Neural cell (in vitro differentiated cells): ENCODE data around the gene DIRAS1. TPM values are rescaled to one million over a fixed set of nuclear protein-coding genes. Genes with fewer than 3 reads are reported as not detected.

Experiments used
- H2AFZ ChIP-seq: fragments of 200-600, 300-800 bp; sonication (generic), shearing (Covaris generic); 2 replicates; pipeline ENCODE4 v1.6.0; 2014; ENCODE audit warnings: low read depth, mild to moderate bottlenecking, antibody characterized with exemption, low read length, moderate library complexity
- H3F3A ChIP-seq: fragments of 200-600 bp; shearing (Covaris generic); 2 replicates; pipeline ENCODE4 v1.6.1; 2016; ENCODE audit warnings: mild to moderate bottlenecking, moderate library complexity, mixed read lengths, antibody characterized with exemption, low read length; ENCODE audit not compliant: insufficient read depth, poor library complexity, severe bottlenecking
- H3K27ac ChIP-seq: fragments of 200-600, 300-800 bp; sonication (generic), shearing (Covaris generic); 2 replicates; pipeline ENCODE4 v1.5.1; 2014; ENCODE audit warnings: mild to moderate bottlenecking, low read length, moderate library complexity
- H3K27me3 ChIP-seq: fragments of 300-800, 200-600 bp; sonication (generic), shearing (Covaris generic); 2 replicates; pipeline ENCODE4 v1.6.0; 2014; ENCODE audit warnings: mild to moderate bottlenecking, low read depth, low read length, moderate library complexity; ENCODE audit not compliant: insufficient read depth
- H3K36me3 ChIP-seq: fragments of 300-800, 200-600 bp; sonication (generic), shearing (Covaris generic); 2 replicates; pipeline ENCODE4 v1.5.1; 2014; ENCODE audit warnings: mild to moderate bottlenecking, antibody characterized with exemption, low read length, moderate library complexity; ENCODE audit not compliant: insufficient read depth
- H3K4me2 ChIP-seq: fragments of 300-800, 200-600 bp; sonication (generic), shearing (Covaris generic); 2 replicates; pipeline ENCODE4 v1.6.0; 2014; ENCODE audit warnings: mild to moderate bottlenecking, low read length
- H3K4me3 ChIP-seq: fragments of 300-800, 200-600 bp; sonication (generic), shearing (Covaris generic); 2 replicates; pipeline ENCODE4 v1.5.1; 2014; ENCODE audit warnings: mild to moderate bottlenecking, low read length, moderate library complexity
- H3K79me2 ChIP-seq: fragments of 200-600 bp; shearing (Covaris generic); replicated peaks from 2 replicates; pipeline ENCODE4 v1.6.0; 2014; ENCODE audit warnings: mild to moderate bottlenecking, low read length, moderate library complexity; ENCODE audit not compliant: insufficient read depth
- H3K9ac ChIP-seq: fragments of 300-800, 200-600 bp; sonication (generic), shearing (Covaris generic); 2 replicates; pipeline ENCODE4 v1.6.1; 2016; ENCODE audit warnings: mild to moderate bottlenecking, low read length, mixed read lengths
- H3K9me2 ChIP-seq: fragments of 200-600 bp; shearing (Covaris generic); 2 replicates; pipeline ENCODE4 v1.6.1; 2016; ENCODE audit warnings: mild to moderate bottlenecking, low read length, mixed read lengths; ENCODE audit not compliant: insufficient read depth
- H3K9me3 ChIP-seq: fragments of 200-600, 300-800 bp; sonication (generic), shearing (Covaris generic); 2 replicates; pipeline ENCODE4 v1.6.1; 2016; ENCODE audit warnings: mild to moderate bottlenecking, mixed run types, low read length, moderate library complexity, mixed read lengths
- H4K20me1 ChIP-seq: fragments of 200-600 bp; shearing (Covaris generic); 2 replicates; pipeline ENCODE4 v1.6.1; 2016; ENCODE audit warnings: mild to moderate bottlenecking, mixed run types; ENCODE audit not compliant: insufficient read depth
- EP300 ChIP-seq: fragments of 450-650 bp; conservative IDR thresholded peaks from 2 replicates; pipeline ENCODE4 v1.6.1; 2014; ENCODE audit warnings: antibody characterized with exemption, mild to moderate bottlenecking, moderate library complexity; ENCODE audit not compliant: poor library complexity, severe bottlenecking
- EZH2 ChIP-seq: fragments of 200-600, 300-800 bp; shearing (Covaris generic), sonication (generic); IDR thresholded peaks from 2 replicates; pipeline ENCODE4 v1.6.1; 2014; ENCODE audit warnings: antibody characterized with exemption, low read length, borderline replicate concordance, mild to moderate bottlenecking; ENCODE audit not compliant: insufficient read depth, poor library complexity, severe bottlenecking
- MXI1 ChIP-seq: fragments of 450-650 bp; conservative IDR thresholded peaks from 2 replicates; pipeline ENCODE4 v1.6.1; 2014; ENCODE audit warnings: antibody characterized with exemption, mild to moderate bottlenecking; ENCODE audit not compliant: poor library complexity, severe bottlenecking
- POLR2AphosphoS5 ChIP-seq: IDR thresholded peaks from 2 replicates; pipeline ENCODE4 v1.6.1; 2012
- RAD21 ChIP-seq: fragments of 450-650 bp; conservative IDR thresholded peaks from 2 replicates; pipeline ENCODE4 v1.6.1; 2014; ENCODE audit warnings: antibody characterized with exemption, mild to moderate bottlenecking, moderate library complexity
- SMC3 ChIP-seq: fragments of 450-650 bp; conservative IDR thresholded peaks from 2 replicates; pipeline ENCODE4 v1.6.1; 2014; ENCODE audit warnings: antibody characterized with exemption, mild to moderate bottlenecking, moderate library complexity; ENCODE audit not compliant: poor library complexity
- TAF1 ChIP-seq: IDR thresholded peaks from 2 replicates; pipeline ENCODE4 v1.6.1; 2012; ENCODE audit warnings: low read depth
- polyA plus RNA-seq: library from polyadenylated mRNA; depleted of rRNA; stranded (reverse); fragments of >200 nt; gene quantifications from 2 replicates; pipeline ENCODE4 v1.2.3, GENCODE V29; 2014
- TF ChIP-seq, protein P1 (sequence below): fragments of 450-650 bp; IDR thresholded peaks from 2 replicates; pipeline ENCODE4 v1.5.1; 2014; ENCODE audit warnings: antibody characterized with exemption, mild to moderate bottlenecking, moderate library complexity; ENCODE audit not compliant: poor library complexity, severe bottlenecking
- TF ChIP-seq, protein P2 (sequence below): IDR thresholded peaks from 2 replicates; pipeline ENCODE4 v1.6.1; 2012; ENCODE audit warnings: borderline replicate concordance

The DIRAS1 gene
- polyA plus RNA-seq, 1 donor from 2014 or later: 39.8 TPM

DNA sequence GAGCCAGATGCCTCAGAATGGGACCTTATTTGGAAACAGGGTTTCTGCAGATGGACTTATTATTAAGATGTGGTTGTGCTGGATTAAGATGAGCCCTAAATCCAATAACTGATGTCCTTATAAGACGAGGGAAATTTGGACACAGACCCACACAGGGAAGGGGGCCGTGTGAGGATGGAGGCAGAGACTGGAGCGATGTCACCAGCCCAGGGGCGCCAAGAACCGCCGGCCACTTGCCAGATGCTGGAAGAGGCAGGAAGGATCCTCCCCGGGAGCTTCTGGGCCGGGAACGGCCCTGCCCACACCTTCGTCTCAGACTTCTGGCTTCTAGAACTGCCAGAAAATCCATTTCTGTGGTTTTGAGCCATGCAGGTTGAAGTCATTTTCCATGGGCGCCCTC is 45.3 kb downstream of the DIRAS1 start:
- Histone ChIP-seq H3K27me3 (no peaks in the 10 kb centered on the region), H3F3A (no peaks in the 10 kb centered on the region), H2AFZ (no peak overlapping the region), H3K27ac (no peak overlapping the region), H3K4me2 (no peak overlapping the region), H3K79me2 (no peaks in the 10 kb centered on the region), H3K9ac (no peak overlapping the region), H4K20me1 (no peaks in the 10 kb centered on the region), H3K9me2 (no peaks in the 10 kb centered on the region), H3K4me3 (no peak overlapping the region), H3K9me3 (no peaks in the 10 kb centered on the region), H3K36me3 (no peaks in the 10 kb centered on the region)
- TF ChIP-seq, protein P1, sequence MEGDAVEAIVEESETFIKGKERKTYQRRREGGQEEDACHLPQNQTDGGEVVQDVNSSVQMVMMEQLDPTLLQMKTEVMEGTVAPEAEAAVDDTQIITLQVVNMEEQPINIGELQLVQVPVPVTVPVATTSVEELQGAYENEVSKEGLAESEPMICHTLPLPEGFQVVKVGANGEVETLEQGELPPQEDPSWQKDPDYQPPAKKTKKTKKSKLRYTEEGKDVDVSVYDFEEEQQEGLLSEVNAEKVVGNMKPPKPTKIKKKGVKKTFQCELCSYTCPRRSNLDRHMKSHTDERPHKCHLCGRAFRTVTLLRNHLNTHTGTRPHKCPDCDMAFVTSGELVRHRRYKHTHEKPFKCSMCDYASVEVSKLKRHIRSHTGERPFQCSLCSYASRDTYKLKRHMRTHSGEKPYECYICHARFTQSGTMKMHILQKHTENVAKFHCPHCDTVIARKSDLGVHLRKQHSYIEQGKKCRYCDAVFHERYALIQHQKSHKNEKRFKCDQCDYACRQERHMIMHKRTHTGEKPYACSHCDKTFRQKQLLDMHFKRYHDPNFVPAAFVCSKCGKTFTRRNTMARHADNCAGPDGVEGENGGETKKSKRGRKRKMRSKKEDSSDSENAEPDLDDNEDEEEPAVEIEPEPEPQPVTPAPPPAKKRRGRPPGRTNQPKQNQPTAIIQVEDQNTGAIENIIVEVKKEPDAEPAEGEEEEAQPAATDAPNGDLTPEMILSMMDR: no peak
- TF ChIP-seq SMC3: no peak
- TF ChIP-seq TAF1: no peak
- TF ChIP-seq POLR2AphosphoS5: no peak
- TF ChIP-seq MXI1: no peak
- TF ChIP-seq, protein P2, sequence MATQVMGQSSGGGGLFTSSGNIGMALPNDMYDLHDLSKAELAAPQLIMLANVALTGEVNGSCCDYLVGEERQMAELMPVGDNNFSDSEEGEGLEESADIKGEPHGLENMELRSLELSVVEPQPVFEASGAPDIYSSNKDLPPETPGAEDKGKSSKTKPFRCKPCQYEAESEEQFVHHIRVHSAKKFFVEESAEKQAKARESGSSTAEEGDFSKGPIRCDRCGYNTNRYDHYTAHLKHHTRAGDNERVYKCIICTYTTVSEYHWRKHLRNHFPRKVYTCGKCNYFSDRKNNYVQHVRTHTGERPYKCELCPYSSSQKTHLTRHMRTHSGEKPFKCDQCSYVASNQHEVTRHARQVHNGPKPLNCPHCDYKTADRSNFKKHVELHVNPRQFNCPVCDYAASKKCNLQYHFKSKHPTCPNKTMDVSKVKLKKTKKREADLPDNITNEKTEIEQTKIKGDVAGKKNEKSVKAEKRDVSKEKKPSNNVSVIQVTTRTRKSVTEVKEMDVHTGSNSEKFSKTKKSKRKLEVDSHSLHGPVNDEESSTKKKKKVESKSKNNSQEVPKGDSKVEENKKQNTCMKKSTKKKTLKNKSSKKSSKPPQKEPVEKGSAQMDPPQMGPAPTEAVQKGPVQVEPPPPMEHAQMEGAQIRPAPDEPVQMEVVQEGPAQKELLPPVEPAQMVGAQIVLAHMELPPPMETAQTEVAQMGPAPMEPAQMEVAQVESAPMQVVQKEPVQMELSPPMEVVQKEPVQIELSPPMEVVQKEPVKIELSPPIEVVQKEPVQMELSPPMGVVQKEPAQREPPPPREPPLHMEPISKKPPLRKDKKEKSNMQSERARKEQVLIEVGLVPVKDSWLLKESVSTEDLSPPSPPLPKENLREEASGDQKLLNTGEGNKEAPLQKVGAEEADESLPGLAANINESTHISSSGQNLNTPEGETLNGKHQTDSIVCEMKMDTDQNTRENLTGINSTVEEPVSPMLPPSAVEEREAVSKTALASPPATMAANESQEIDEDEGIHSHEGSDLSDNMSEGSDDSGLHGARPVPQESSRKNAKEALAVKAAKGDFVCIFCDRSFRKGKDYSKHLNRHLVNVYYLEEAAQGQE: no peak
- TF ChIP-seq EZH2: no peak
- TF ChIP-seq RAD21: no peak
- no peak for TF ChIP-seq EP300

DNA sequence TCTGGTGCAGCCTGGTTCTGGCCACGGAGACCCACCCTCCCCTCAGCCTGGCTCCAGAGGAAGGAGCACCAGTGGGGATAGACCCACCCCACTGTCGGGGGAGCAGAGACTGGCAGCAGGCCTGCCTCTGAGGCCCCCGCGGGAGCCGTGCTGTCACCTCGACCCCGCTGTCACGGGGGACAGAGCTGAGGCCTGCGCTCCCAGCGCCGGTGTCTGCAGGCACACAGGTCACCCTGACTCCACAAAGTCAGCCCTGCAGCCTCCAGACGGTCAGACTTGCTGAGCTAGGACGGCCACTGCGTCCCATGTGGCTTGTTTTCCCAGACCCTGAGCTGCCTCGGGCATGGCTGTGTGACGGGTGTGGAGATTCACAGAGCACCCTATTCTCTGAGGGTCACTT is 51.0 kb downstream of the DIRAS1 start:
- Histone ChIP-seq H3K79me2 (no peaks in the 10 kb centered on the region), H3K9me2 (no peaks in the 10 kb centered on the region), H2AFZ (no peak overlapping the region), H3K4me3 (no peak overlapping the region), H4K20me1 (no peaks in the 10 kb centered on the region), H3K9me3 (no peaks in the 10 kb centered on the region), H3K9ac (no peak overlapping the region), H3K36me3 (no peaks in the 10 kb centered on the region), H3K27me3 (no peaks in the 10 kb centered on the region), H3K4me2 (no peak overlapping the region), H3F3A (no peaks in the 10 kb centered on the region), H3K27ac (no peak overlapping the region)
- TF ChIP-seq POLR2AphosphoS5 (no peak), EP300 (no peak), MXI1 (no peak), TAF1 (no peak), SMC3 (no peak), RAD21 (no peak), EZH2 (no peak)
- TF ChIP-seq, protein P1: no peak
- TF ChIP-seq, protein P2: no peak
